Mesodermal cell (in vitro differentiated cells): Measurements from ENCODE around the gene EHMT1.
"Not testable (repeated sequence)": the region's sequence is repeated elsewhere in the genome, so short reads cannot be mapped to it uniquely, and the experiment has no call there.

ENCODE experiments used
- H3K27ac ChIP-seq: 2 replicates; pipeline ENCODE4 v1.7.0; 2013; ENCODE audit warnings: mild to moderate bottlenecking, low read depth, low read length, moderate library complexity; ENCODE audit not compliant: severe bottlenecking
- H3K36me3 ChIP-seq: 2 replicates; pipeline ENCODE4 v1.7.1; 2013; ENCODE audit warnings: mild to moderate bottlenecking, low read length, moderate library complexity; ENCODE audit not compliant: control insufficient read depth, insufficient read depth
- H3K4me1 ChIP-seq: one replicate; pipeline ENCODE4 v1.7.1; 2013; ENCODE audit warnings: mild to moderate bottlenecking, low read length; ENCODE audit not compliant: insufficient read depth, control insufficient read depth, poor library complexity, severe bottlenecking
- H3K4me3 ChIP-seq: 2 replicates; pipeline ENCODE4 v1.7.0; 2013; ENCODE audit warnings: low read length, control low read depth, mild to moderate bottlenecking; ENCODE audit not compliant: insufficient read depth, poor library complexity, severe bottlenecking; ENCODE audit errors: extremely low read depth
- H3K9me3 ChIP-seq: 2 replicates; pipeline ENCODE4 v1.7.1; 2013; ENCODE audit warnings: mild to moderate bottlenecking, low read length, moderate library complexity; ENCODE audit not compliant: control insufficient read depth
- WGBS, 2 experiments: methylation state at CpG; one replicate each; pipeline ENCODE4 v1.1.5; 2013; ENCODE audit warnings: missing lambda C conversion rate in 2 of 2; ENCODE audit not compliant: insufficient coverage in 2 of 2; 5-methylcytosine and 5-hydroxymethylcytosine counted together

EHMT1 gene

DNA sequence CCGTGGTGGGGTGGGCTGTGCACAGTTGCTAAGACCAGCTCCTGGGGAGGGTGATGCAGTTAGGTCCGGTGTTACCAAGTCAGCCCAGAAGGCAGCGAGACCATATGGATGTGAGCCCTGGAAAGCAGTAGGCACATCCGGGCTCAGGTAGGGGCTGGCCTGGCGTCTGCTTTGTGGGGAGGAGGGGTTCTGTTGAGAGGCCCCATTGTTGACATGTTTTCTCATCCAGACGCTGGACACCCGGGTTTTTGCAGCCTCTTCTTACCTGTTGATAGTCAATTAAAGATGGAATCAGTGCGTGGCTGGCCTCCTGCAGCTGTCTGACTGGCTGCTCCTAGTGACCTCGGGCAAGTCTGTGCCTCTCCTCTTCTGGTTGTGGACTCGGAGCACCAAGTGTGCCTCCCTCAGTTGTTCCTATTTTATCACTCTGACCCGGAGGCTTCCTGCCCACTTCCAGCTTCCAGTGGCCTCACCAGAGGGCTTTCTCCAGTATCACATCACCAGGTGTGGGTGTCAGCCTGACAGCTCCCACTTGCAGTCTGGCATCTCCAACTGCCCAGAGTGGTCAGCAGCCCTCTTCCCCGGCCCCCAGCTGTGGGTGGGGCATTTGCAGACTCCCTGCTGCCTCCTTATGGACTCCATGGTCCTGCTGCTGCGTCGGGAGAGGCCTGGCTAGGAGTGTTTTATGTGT, 90.8 kb downstream of the EHMT1 start:
- peaks cover 5% of the 10 kb centered on the region for H3K9me3 ChIP-seq
- H3K27ac ChIP-seq, result no peak overlapping the region
- no peaks in the 10 kb centered on the region for H3K4me1 ChIP-seq
- H3K4me3 ChIP-seq, result no peak overlapping the region
- H3K36me3 ChIP-seq, result peaks cover 36% of the 10 kb centered on the region
- WGBS, 2 experiments, result 96% methylated on average over 10 to 11 of the region's 14 CpGs

DNA sequence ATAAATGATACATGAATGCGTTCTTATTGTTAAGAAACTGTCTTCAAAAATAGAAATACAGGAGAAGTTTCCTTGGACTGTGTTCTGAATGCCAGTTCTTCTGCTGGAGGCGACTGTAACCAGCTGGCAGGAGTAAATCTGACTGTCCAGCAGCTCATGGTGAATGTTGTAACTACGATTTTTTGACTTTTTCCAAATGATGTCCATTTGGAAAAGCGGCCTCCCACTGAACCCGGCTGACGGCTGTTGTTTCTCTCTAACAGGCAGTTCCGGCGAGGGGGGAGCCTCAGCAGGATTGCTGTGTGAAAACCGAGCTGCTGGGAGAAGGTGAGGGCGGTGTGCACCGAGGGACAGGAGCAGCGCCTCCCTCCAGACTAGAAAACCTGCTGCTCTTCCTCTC, 91.9 kb downstream of the EHMT1 start:
- H3K36me3 ChIP-seq, result peaks cover 47% of the 10 kb centered on the region
- H3K4me1 ChIP-seq, result no peaks in the 10 kb centered on the region
- peaks cover 14% of the 10 kb centered on the region for H3K9me3 ChIP-seq
- 85 to 88% methylated on average over 11 of the region's 12 CpGs for WGBS, 2 experiments
- H3K4me3 ChIP-seq, result no peak overlapping the region
- no peak overlapping the region for H3K27ac ChIP-seq

DNA sequence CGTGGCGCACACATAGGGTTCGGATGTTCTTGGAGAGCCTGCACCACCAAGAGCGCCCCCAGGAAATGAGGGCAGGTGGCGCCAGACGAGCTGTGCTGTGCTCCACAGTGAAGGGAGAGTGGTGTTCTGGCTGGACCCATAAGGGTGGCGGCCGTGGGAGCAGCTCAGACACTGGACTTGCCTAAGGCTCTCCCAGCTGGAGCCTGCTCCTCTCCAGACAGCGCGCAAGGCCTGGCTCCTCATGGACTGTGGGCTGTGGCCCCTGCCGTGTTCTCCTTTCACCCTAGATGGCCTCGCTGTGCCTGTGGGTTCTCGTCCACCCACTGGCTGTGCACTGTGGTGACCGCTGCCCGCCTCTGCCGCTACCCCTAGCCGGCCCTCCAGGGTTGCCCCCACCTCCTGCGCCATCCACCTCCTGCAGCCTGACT, 92.9 kb downstream of the EHMT1 start:
- Histone ChIP-seq H3K4me3 (no peak overlapping the region), H3K9me3 (peaks cover 14% of the 10 kb centered on the region), H3K4me1 (no peaks in the 10 kb centered on the region), H3K36me3 (peaks cover 53% of the 10 kb centered on the region), H3K27ac (no peak overlapping the region)
- 98% methylated on average over 18 of the region's 18 CpGs for WGBS, 2 experiments

DNA sequence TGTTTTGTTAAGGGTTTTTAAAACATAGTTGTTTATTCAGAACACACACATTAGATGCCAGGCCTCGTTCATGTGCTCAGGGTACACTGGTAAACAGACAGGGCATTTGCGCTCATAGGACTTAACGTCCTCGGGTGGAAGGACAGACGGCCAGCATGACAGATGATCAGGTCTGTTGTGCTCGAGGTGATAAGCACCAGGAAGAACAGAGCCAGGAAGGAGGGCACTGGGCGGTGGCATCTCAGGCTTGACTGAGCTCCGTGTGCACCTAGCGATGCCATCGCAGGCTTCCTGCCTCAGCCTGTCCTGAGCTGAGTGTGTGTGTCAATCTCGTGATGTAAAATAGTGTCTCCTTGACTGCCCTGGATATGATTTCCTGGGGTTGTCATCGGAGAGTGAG, 96.5 kb downstream of the EHMT1 start:
- H3K27ac ChIP-seq, result no peak overlapping the region
- peaks cover 14% of the 10 kb centered on the region for H3K9me3 ChIP-seq
- 94 to 97% methylated on average over 12 of the region's 12 CpGs for WGBS, 2 experiments
- no peaks in the 10 kb centered on the region for H3K4me1 ChIP-seq
- H3K4me3 ChIP-seq, result no peak overlapping the region
- H3K36me3 ChIP-seq, result peaks cover 85% of the 10 kb centered on the region

DNA sequence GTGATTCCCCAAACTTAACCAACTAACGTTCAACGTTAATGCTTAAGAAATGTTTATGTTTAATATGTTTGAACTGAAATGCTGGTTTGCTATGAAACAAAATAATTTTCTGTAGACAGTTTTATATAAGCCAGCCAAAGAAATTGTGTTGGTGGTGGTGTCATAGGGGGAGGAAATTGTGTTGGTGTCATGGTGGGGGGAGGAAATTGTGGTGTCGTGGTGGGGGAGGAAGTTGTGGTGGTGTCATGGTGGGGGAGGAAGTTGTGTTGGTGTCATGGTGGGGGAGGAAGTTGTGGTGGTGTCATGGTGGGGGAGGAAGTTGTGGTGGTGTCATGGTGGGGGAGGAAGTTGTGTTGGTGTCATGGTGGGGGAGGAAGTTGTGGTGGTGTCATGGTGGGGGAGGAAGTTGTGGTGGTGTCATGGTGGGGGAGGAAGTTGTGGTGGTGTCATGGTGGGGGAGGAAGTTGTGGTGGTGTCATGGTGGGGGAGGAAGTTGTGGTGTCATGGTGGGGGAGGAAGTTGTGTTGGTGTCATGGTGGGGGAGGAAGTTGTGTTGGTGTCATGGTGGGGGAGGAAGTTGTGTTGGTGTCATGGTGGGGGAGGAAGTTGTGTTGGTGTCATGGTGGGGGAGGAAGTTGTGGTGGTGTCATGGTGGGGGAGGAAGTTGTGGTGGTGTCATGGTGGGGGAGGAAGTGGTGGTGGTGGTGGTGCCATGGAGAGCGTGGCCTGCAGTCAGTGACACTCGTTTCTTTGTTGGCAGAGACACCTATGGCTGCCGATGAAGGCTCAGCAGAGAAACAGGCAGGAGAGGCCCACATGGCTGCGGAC, 97.3 kb downstream of the EHMT1 start:
- Histone ChIP-seq H3K36me3 (peaks cover 87% of the 10 kb centered on the region), H3K9me3 (peaks cover 14% of the 10 kb centered on the region)
- 94 to 97% methylated on average over 4 of the region's 7 CpGs for WGBS, 2 experiments
- not testable (repeated sequence) for H3K4me1 ChIP-seq, H3K4me3 ChIP-seq, H3K27ac ChIP-seq

DNA sequence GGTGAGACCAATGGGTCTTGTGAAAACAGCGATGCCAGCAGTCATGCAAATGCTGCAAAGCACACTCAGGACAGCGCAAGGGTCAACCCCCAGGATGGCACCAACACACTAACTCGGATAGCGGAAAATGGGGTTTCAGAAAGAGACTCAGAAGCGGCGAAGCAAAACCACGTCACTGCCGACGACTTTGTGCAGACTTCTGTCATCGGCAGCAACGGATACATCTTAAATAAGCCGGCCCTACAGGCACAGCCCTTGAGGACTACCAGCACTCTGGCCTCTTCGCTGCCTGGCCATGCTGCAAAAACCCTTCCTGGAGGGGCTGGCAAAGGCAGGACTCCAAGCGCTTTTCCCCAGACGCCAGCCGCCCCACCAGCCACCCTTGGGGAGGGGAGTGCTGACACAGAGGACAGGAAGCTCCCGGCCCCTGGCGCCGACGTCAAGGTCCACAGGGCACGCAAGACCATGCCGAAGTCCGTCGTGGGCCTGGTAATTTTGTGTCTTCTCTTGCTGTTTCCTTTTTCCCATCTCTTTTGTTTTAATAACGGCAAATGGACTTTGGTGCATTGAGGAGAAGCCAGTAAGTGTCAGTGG, 98.0 kb downstream of the EHMT1 start:
- Histone ChIP-seq H3K4me3 (no peak overlapping the region), H3K9me3 (peaks cover 14% of the 10 kb centered on the region), H3K27ac (no peak overlapping the region), H3K36me3 (peaks cover 88% of the 10 kb centered on the region), H3K4me1 (peaks cover 1% of the 10 kb centered on the region)
- WGBS, 2 experiments, result 96 to 98% methylated on average over 25 of the region's 25 CpGs

DNA sequence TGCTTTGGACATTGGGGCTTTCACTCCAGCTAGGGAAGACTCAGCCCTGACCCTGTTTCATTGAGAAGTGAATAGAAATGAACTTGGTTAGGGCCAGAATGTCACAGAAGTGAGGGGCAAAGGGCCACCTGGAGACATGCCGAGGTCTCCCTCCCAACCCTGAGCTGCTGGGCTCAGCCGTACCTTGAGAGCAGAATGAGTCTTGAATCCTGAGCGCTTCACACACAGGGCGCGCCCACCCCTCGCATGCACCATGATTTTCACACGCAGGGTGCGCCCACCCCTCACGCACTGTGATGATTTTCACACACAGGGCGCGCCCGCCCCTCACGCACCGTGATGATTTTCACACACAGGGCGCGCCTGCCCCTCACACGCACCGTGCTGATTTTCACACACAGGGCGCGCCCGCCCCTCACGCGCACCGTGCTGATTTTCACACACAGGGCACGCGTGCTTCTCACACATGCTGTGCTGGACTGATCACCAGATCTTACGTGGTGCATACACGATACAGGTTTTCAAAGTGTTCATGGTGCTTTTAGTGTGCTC, 99.0 kb downstream of the EHMT1 start:
- Histone ChIP-seq H3K9me3 (peaks cover 14% of the 10 kb centered on the region), H3K27ac (no peak overlapping the region), H3K36me3 (peaks cover 83% of the 10 kb centered on the region), H3K4me1 (peaks cover 11% of the 10 kb centered on the region), H3K4me3 (no peak overlapping the region)
- 97% methylated on average over 28 of the region's 28 CpGs for whole genome bisulfite sequencing, 2 experiments

DNA sequence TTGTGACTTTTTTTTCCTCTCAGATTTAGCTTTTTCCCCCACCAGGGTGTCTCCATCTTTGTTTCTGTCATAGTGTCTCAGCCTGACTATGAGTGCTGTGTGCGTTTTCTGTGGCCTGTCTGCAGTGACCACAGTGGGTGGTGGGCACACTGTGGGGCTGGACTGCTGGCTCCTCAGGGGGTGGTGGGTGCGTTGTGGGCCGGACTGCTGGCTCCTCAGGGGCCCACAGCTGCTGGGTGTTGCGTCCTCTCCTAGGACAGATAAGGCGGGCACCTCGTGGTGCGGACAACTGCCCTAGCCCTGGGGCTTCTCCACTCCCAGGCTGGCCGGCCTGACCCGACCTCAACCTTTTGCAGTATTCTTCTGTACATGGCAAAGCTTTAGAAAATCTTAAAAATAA, 100.4 kb downstream of the EHMT1 start:
- H3K4me1 ChIP-seq, result peaks cover 19% of the 10 kb centered on the region
- H3K36me3 ChIP-seq, result peaks cover 70% of the 10 kb centered on the region
- H3K27ac ChIP-seq, result no peak overlapping the region
- 84 to 95% methylated on average over 6 to 9 of the region's 9 CpGs for WGBS, 2 experiments
- H3K4me3 ChIP-seq, result no peak overlapping the region
- H3K9me3 ChIP-seq, result peaks cover 11% of the 10 kb centered on the region

DNA sequence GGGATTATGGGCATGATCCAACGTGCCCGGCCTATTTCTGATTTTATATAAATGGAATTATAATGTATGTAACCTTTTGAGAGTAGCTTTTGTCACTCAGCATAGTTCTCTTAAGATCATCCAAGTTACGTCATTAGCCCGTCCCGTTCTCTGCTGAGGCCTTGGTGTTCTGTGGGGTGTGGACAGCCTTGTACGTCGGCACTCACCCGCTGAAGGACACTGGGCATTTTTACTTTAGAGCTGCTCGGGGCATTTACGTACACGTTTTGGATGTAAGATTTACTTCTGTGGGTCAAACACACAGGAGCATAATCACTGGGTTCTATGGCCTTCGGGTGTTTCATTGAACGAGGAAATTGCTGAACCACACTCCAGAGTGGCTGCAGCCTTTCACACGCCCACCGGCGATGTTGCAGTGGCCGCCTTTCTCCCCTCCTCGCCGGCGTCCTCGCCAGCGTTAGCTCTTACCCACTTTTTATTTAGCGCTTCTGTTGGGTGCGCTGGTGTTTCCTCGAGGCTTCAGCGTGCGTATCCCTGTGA, 101.8 kb downstream of the EHMT1 start:
- WGBS, 2 experiments, result 94 to 95% methylated on average over 24 to 25 of the region's 27 CpGs
- Histone ChIP-seq H3K9me3 (no peaks in the 10 kb centered on the region), H3K36me3 (peaks cover 59% of the 10 kb centered on the region), H3K27ac (peak overlapping the region; percentile 49), H3K4me1 (peaks cover 22% of the 10 kb centered on the region), H3K4me3 (no peak overlapping the region)

DNA sequence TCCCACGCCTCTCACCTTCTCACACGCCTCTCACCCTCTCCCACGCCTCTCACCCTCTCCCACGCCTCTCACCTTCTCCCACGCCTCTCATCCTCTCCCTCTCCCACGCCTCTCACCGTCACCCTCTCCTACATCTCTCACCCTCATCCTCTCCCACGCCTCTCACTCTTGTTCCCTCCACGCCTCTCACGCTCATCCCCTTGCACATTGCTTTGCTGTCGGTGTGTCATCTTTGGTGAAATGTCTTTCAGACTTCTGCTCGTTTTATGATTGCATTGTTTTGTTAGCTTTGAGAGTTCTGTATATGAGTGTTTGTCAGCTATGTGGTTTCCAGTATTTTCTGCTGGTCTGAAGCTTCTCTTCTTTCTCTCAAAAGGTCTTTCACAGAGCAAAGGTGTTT, 102.7 kb downstream of the EHMT1 start:
- H3K36me3 ChIP-seq, result peaks cover 62% of the 10 kb centered on the region
- no peak overlapping the region for H3K4me3 ChIP-seq
- WGBS, 2 experiments, result 90 to 97% methylated on average over 9 to 10 of the region's 12 CpGs

More for the DNA sequence above, 102.7 kb downstream of the EHMT1 start:
- H3K4me1 ChIP-seq, result peaks cover 22% of the 10 kb centered on the region
- no peaks in the 10 kb centered on the region for H3K9me3 ChIP-seq
- H3K27ac ChIP-seq, result no peak overlapping the region
